ENCODE measurements around the gene RTP2.

DNA sequence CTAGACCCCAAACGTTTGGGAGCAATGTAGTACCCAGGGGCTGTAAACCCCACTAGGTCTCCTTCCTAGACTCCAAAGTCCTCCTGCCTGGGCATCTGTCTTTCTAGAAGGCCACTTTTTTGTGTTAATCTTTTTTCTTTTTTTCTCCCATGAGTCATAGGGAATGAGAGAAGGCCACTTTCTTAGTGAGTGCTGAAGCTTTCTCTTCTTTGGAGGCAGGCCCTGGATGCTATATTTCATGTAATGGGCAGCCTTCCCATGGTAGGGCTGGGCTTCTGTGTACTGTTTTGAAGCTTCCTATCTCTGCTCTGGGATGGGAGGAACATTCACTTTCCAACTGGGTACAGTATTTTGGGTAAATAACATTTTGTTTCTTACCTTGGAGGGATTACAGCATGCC is 15.2 kb upstream of the RTP2 start:
- TF ChIP-seq CTCF (IDR thresholded peaks at IDR 0.05 in 2 of 3, conservative IDR thresholded peaks at IDR 0.05 in 1 of 3; ENCODE audit: borderline replicate concordance in 1 of 3, insufficient read depth in 1 of 3, low read depth in 2 of 3, low read length in 2 of 3) (no peak), POLR2A (IDR thresholded peaks at IDR 0.05; ENCODE audit: borderline replicate concordance, extremely low read depth, insufficient read depth, insufficient read length) (no peak), CEBPB (IDR thresholded peaks at IDR 0.05; ENCODE audit: low read depth) (no peak), EZH2 (IDR thresholded peaks at IDR 0.05) (no peak), SP1 (IDR thresholded peaks at IDR 0.05; ENCODE audit: low read depth) (no peak), POLR2AphosphoS5 (IDR thresholded peaks at IDR 0.05; ENCODE audit: low read depth, low read length) (no peak), ZNF274 (IDR thresholded peaks at IDR 0.05; ENCODE audit: low read depth, low read length) (no peak), SIN3A (IDR thresholded peaks at IDR 0.05; ENCODE audit: low read depth) (no peak)
- TF ChIP-seq, protein P1, sequence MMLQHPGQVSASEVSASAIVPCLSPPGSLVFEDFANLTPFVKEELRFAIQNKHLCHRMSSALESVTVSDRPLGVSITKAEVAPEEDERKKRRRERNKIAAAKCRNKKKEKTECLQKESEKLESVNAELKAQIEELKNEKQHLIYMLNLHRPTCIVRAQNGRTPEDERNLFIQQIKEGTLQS (IDR thresholded peaks at IDR 0.05) = no peak
